ENCODE data around the gene CDCA5. TPM values are rescaled to one million over a fixed set of nuclear protein-coding genes. Genes with fewer than 3 reads are reported as not detected.

Gene CDCA5
- total RNA-seq, 1 donor from 2014 or later: 6.9 TPM

- Histone ChIP-seq H3K4me3 (ENCODE audit: low read depth, low read length) (peak overlapping the region; percentile 96), H3K36me3 (ENCODE audit: control insufficient read depth, insufficient read depth, low read length) (peaks cover 9% of the 10 kb centered on the region), H3K27me3 (ENCODE audit: control insufficient read depth, insufficient read depth, low read length) (no peaks in the 10 kb centered on the region)
- DNase-seq (ENCODE audit: low read depth): no peak
- TF ChIP-seq CTCF (IDR thresholded peaks at IDR 0.05; ENCODE audit: insufficient read depth, low read length, poor library complexity, severe bottlenecking): no peak
Observed at GRCh38 chr11:65116370-65117205, 32.7 kb upstream of the CDCA5 start.

GRCh38 chr11:65115361-65116082 lies 31.7 kb upstream of the CDCA5 start:
- Histone ChIP-seq H3K27me3 (ENCODE audit: control insufficient read depth, insufficient read depth, low read length) (no peaks in the 10 kb centered on the region), H3K36me3 (ENCODE audit: control insufficient read depth, insufficient read depth, low read length) (peaks cover 6% of the 10 kb centered on the region), H3K4me3 (ENCODE audit: low read depth, low read length) (no peak overlapping the region)
- no peak for DNase-seq (ENCODE audit: low read depth)
- TF ChIP-seq CTCF (IDR thresholded peaks at IDR 0.05; ENCODE audit: insufficient read depth, low read length, poor library complexity, severe bottlenecking): no peak

GRCh38 chr11:65114538-65115171 lies 30.8 kb upstream of the CDCA5 start:
- no peak for TF ChIP-seq CTCF (IDR thresholded peaks at IDR 0.05; ENCODE audit: insufficient read depth, low read length, poor library complexity, severe bottlenecking)
- H3K36me3 ChIP-seq (ENCODE audit: control insufficient read depth, insufficient read depth, low read length): peaks cover 5% of the 10 kb centered on the region
- DNase-seq (ENCODE audit: low read depth): no peak
- H3K4me3 ChIP-seq (ENCODE audit: low read depth, low read length): no peak overlapping the region
- no peaks in the 10 kb centered on the region for H3K27me3 ChIP-seq (ENCODE audit: control insufficient read depth, insufficient read depth, low read length)

GRCh38 chr11:65113839-65114238 lies 30.0 kb upstream of the CDCA5 start:
- Histone ChIP-seq H3K4me3 (ENCODE audit: low read depth, low read length) (no peak overlapping the region), H3K36me3 (ENCODE audit: control insufficient read depth, insufficient read depth, low read length) (peaks cover 6% of the 10 kb centered on the region), H3K27me3 (ENCODE audit: control insufficient read depth, insufficient read depth, low read length) (no peaks in the 10 kb centered on the region)
- DNase-seq (ENCODE audit: low read depth): no peak
- TF ChIP-seq CTCF (IDR thresholded peaks at IDR 0.05; ENCODE audit: insufficient read depth, low read length, poor library complexity, severe bottlenecking): no peak

- Histone ChIP-seq H3K4me3 (ENCODE audit: low read depth, low read length) (peak overlapping the region; percentile 69), H3K27me3 (ENCODE audit: control insufficient read depth, insufficient read depth, low read length) (no peaks in the 10 kb centered on the region), H3K36me3 (ENCODE audit: control insufficient read depth, insufficient read depth, low read length) (peaks cover 6% of the 10 kb centered on the region)
- no peak for TF ChIP-seq CTCF (IDR thresholded peaks at IDR 0.05; ENCODE audit: insufficient read depth, low read length, poor library complexity, severe bottlenecking)
- no peak for DNase-seq (ENCODE audit: low read depth)
Observed at GRCh38 chr11:65113361-65113756, 29.5 kb upstream of the CDCA5 start.
